Panc1 (cell line): ENCODE data around the gene POU2AF1. TPM values are rescaled to one million over a fixed set of nuclear protein-coding genes. Genes with fewer than 3 reads are reported as not detected.

Experiments used
- ATAC-seq: fragments of 200-7000 bp; cut with Tn5 transposase; 2 replicates; pipeline ENCODE4 v1.9.1; 2020; ENCODE audit warnings: mild to moderate bottlenecking, moderate library complexity
- BruUV-seq: library from RNA; stranded (reverse); fragments of 400-500 nt; replicated peaks from 2 replicates; lab custom pipeline; 2021; lab: Mats Ljungman, UMichigan
- CTCF ChIA-PET: fragments of 300-600 bp; sonication (Branson Sonifier 250); formaldehyde crosslinking; loops from one replicate; lab custom pipeline; 2022; ENCODE audit warnings: antibody characterized with exemption; lab: Charles Lee
- POLR2A ChIA-PET: fragments of 300-600 bp; sonication (Branson Sonifier 250); formaldehyde crosslinking; loops from one replicate; lab custom pipeline; 2022; ENCODE audit warnings: antibody characterized with exemption; lab: Charles Lee
- DNase-seq: peaks from one replicate; pipeline ENCODE4 v3.0.0-alpha.2; 2010; ENCODE audit warnings: low read depth, low spot score
- H3K27ac ChIP-seq: 2 replicates; pipeline ENCODE4 v1.5.1; 2011; ENCODE audit warnings: mild to moderate bottlenecking, low read length, inconsistent platforms
- H3K27me3 ChIP-seq: fragments of 200-500 bp; sonication (Bioruptor generic); 2 replicates; pipeline ENCODE4 v1.6.0; 2014; ENCODE audit warnings: low read length, inconsistent platforms; ENCODE audit not compliant: control insufficient read depth, insufficient read depth
- H3K36me3 ChIP-seq: fragments of 200-500 bp; sonication (Bioruptor generic); 2 replicates; pipeline ENCODE4 v1.5.1; 2014; ENCODE audit warnings: inconsistent platforms, mild to moderate bottlenecking, low read length, moderate library complexity; ENCODE audit not compliant: control insufficient read depth, insufficient read depth
- H3K4me1 ChIP-seq: 2 replicates; pipeline ENCODE4 v1.5.1; 2011; ENCODE audit warnings: inconsistent platforms, mild to moderate bottlenecking, low read length, moderate library complexity; ENCODE audit not compliant: control insufficient read depth, insufficient read depth
- H3K4me3 ChIP-seq, 2 experiments: 2 replicates each; pipeline ENCODE4 v1.5.1; 2011 to 2012; ENCODE audit warnings: low read depth in 2 of 2, low read length in 2 of 2, mild to moderate bottlenecking in 2 of 2, inconsistent platforms in 1 of 2, moderate library complexity in 1 of 2
- H3K9me3 ChIP-seq: fragments of 200-500 bp; sonication (Bioruptor generic); 2 replicates; pipeline ENCODE4 v1.5.1; 2014; ENCODE audit warnings: low read depth, mild to moderate bottlenecking, inconsistent platforms, low read length, moderate library complexity; ENCODE audit not compliant: control insufficient read depth, insufficient read depth
- CTCF ChIP-seq: fragments of 450-650 bp; IDR thresholded peaks from 2 replicates; pipeline ENCODE4 v1.5.1; 2017; ENCODE audit warnings: mild to moderate bottlenecking
- POLR2AphosphoS5 ChIP-seq: IDR thresholded peaks from 2 replicates; pipeline ENCODE4 v1.6.1; 2012; ENCODE audit warnings: mild to moderate bottlenecking, low read depth, low read length, moderate library complexity
- REST ChIP-seq, 2 experiments: IDR thresholded peaks; 2 replicates each; pipeline ENCODE4 v1.6.1; 2011 to 2012; ENCODE audit warnings: low read depth in 2 of 2, control low read depth in 1 of 2, low read length in 1 of 2, mild to moderate bottlenecking in 1 of 2, moderate library complexity in 1 of 2; ENCODE audit not compliant: insufficient read depth in 1 of 2
- SIN3A ChIP-seq: IDR thresholded peaks from 2 replicates; pipeline ENCODE4 v1.6.1; 2012; ENCODE audit warnings: low read depth, mild to moderate bottlenecking, low read length, moderate library complexity, borderline replicate concordance; ENCODE audit not compliant: insufficient read depth
- TCF7L2 ChIP-seq: IDR thresholded peaks from 2 replicates; pipeline ENCODE4 v1.6.1; 2011; ENCODE audit warnings: mild to moderate bottlenecking, low read depth, low read length, inconsistent platforms
- in situ Hi-C: cut with HindIII; loops from 2 replicates; pipeline ENCODE4 v1.10.0; 2016; ENCODE audit warnings: low sequenced_read_pairs, low pct_unique_long_range_greater_than_20kb
- intact Hi-C: fragments of 100-400 bp; cut with micrococcal nuclease; formaldehyde crosslinking; loops from one replicate; pipeline ENCODE4 v1.10.0; 2022; ENCODE audit not compliant: unreplicated experiment
- total RNA-seq: library from RNA; stranded (reverse); gene quantifications from one replicate; pipeline ENCODE4 v1.2.1, GENCODE V29; 2021; ENCODE audit not compliant: unreplicated experiment

POU2AF1 gene
- total RNA-seq, 1 experiment from 2014 or later, result 0.18 TPM

- Histone ChIP-seq H3K36me3 (no peaks in the 10 kb centered on the region), H3K27me3 (no peaks in the 10 kb centered on the region), H3K4me3 (no peak overlapping the region), H3K9me3 (no peaks in the 10 kb centered on the region), H3K4me1 (no peaks in the 10 kb centered on the region), H3K27ac (no peak overlapping the region)
- intact Hi-C loops (no loop called here), in situ Hi-C loops (no loop called here)
- DNase-seq (no peak), ATAC-seq (no peak)
- TF ChIP-seq TCF7L2, result no peak
- TF ChIP-seq POLR2AphosphoS5, result no peak
- TF ChIP-seq SIN3A, result no peak
- TF ChIP-seq REST (IDR thresholded peaks at IDR 0.05; ENCODE audit: insufficient read depth in 1 of 2, low read depth in 2 of 2, low read length in 1 of 2), result no peak
- TF ChIP-seq CTCF, result no peak
- ChIA-PET CTCF (no interaction called here), POLR2A (no interaction called here)
- no TSS peak for BruUV-seq
Observed at GRCh38 chr11:111386611-111387150, 7.6 kb upstream of the POU2AF1 start.

- Histone ChIP-seq H3K4me3 (no peak overlapping the region), H3K4me1 (no peaks in the 10 kb centered on the region), H3K36me3 (no peaks in the 10 kb centered on the region), H3K27ac (no peak overlapping the region), H3K27me3 (no peaks in the 10 kb centered on the region), H3K9me3 (no peaks in the 10 kb centered on the region)
- no peak for DNase-seq
- no peak for TF ChIP-seq TCF7L2
- no peak for TF ChIP-seq CTCF
- no peak for TF ChIP-seq SIN3A
- TF ChIP-seq REST (IDR thresholded peaks at IDR 0.05; ENCODE audit: insufficient read depth in 1 of 2, low read depth in 2 of 2, low read length in 1 of 2), result no peak
- TF ChIP-seq POLR2AphosphoS5, result no peak
- no TSS peak for BruUV-seq
- in situ Hi-C loops (no loop called here), intact Hi-C loops (no loop called here)
- ATAC-seq, result no peak
- CTCF ChIA-PET, result no interaction called here
- POLR2A ChIA-PET, result no interaction called here
Observed at GRCh38 chr11:111384494-111384893, 5.4 kb upstream of the POU2AF1 start.
